Stomach (tissue), 4 donors: ENCODE data around the gene KLF13.

ENCODE experiments used
- EP300 ChIP-seq: sonication (generic); formaldehyde crosslinking; IDR thresholded peaks from one replicate; pipeline ENCODE4 v1.6.1; 2017; ENCODE audit warnings: antibody characterized with exemption
- POLR2A ChIP-seq, 4 donors: fragments of 450-650 bp; IDR thresholded peaks; one replicate each; pipeline ENCODE4 v1.6.1; 2016; ENCODE audit warnings: antibody characterized with exemption in 4 of 4, control low read depth in 2 of 4, mild to moderate bottlenecking in 1 of 4, moderate library complexity in 1 of 4
- POLR2AphosphoS5 ChIP-seq, 3 donors: sonication (generic); formaldehyde crosslinking; IDR thresholded peaks; one replicate each; pipeline ENCODE4 v1.6.1; 2016; ENCODE audit warnings: antibody characterized with exemption in 3 of 3
- TF ChIP-seq, protein P1 (sequence below), 7 experiments: fragments of 450-650 bp in 4 of 7; fragments of 200-600 bp in 3 of 7; sonication (generic) in 3 of 7; IDR thresholded peaks; one replicate each; pipeline ENCODE4 v1.5.1; 2016 to 2019; ENCODE audit warnings: antibody characterized with exemption in 7 of 7, control low read depth in 2 of 7, mild to moderate bottlenecking in 1 of 7

DNA sequence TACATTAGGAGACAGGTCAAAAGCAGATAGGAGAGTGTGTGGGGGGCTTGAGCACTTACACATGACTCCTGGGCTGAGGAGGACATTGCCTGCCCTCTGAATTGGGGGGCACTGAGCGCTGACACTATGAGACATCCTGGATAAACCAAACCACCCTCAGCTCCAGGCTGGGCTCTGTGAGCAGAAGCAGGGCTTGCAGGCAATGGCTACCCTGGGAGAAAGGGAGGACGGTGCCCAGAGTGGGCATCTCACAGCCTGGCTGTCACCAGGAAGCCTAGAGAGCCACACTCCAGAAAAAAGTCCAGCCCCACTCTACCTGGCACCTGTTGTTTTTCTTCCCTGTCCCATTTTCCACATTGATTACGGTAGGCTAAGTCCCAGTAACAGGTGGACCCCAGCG, 8.2 kb upstream of the KLF13 start:
- TF ChIP-seq EP300: no peak
- TF ChIP-seq, protein P1, sequence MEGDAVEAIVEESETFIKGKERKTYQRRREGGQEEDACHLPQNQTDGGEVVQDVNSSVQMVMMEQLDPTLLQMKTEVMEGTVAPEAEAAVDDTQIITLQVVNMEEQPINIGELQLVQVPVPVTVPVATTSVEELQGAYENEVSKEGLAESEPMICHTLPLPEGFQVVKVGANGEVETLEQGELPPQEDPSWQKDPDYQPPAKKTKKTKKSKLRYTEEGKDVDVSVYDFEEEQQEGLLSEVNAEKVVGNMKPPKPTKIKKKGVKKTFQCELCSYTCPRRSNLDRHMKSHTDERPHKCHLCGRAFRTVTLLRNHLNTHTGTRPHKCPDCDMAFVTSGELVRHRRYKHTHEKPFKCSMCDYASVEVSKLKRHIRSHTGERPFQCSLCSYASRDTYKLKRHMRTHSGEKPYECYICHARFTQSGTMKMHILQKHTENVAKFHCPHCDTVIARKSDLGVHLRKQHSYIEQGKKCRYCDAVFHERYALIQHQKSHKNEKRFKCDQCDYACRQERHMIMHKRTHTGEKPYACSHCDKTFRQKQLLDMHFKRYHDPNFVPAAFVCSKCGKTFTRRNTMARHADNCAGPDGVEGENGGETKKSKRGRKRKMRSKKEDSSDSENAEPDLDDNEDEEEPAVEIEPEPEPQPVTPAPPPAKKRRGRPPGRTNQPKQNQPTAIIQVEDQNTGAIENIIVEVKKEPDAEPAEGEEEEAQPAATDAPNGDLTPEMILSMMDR (IDR thresholded peaks at IDR 0.05): no peak
- no peak for TF ChIP-seq POLR2A (IDR thresholded peaks at IDR 0.05)
- TF ChIP-seq POLR2AphosphoS5 (IDR thresholded peaks at IDR 0.05): no peak
